Activated CD8-positive, alpha-beta memory T cell treated with anti-CD3 and anti-CD28 coated beads, Interleukin-2, amount 50 U/mL, for 1 hour (primary cell): ENCODE data around the gene NHLRC1.
"Not testable (repeated sequence)": the region's sequence is repeated elsewhere in the genome, so short reads cannot be mapped to it uniquely, and the experiment has no call there.

ENCODE experiments used
- DNase-seq: peaks from one replicate; pipeline ENCODE4 v3.0.0-alpha.2; 2020; ENCODE audit errors: extremely low read depth

Gene NHLRC1

GRCh38 chr6:18122128-18123093, at the start of gene NHLRC1:
NHLRC1 (minus strand) TSS chr6:18122677; CDS start chr6:18122606, 71 bp downstream.
- peak; percentile 25 for DNase-seq

GRCh38 chr6:18171871-18172270, 49.4 kb upstream of the NHLRC1 start:
- DNase-seq, result no peak

GRCh38 chr6:18168264-18168663, 45.8 kb upstream of the NHLRC1 start:
- no peak for DNase-seq

- DNase-seq, result no peak
Observed at GRCh38 chr6:18166312-18167036, 44.0 kb upstream of the NHLRC1 start.

GRCh38 chr6:18165751-18166150, 43.3 kb upstream of the NHLRC1 start:
- DNase-seq, result no peak

- no peak for DNase-seq
Observed at GRCh38 chr6:18162401-18162800, 39.9 kb upstream of the NHLRC1 start.

GRCh38 chr6:18161431-18161830, 39.0 kb upstream of the NHLRC1 start:
- no peak for DNase-seq

GRCh38 chr6:18160911-18161310, 38.4 kb upstream of the NHLRC1 start:
- DNase-seq, result no peak

GRCh38 chr6:18155864-18156421, 33.5 kb upstream of the NHLRC1 start:
- DNase-seq, result no peak

- DNase-seq, result peak; percentile 94
Observed at GRCh38 chr6:18155150-18155863, 32.8 kb upstream of the NHLRC1 start, which contains the start of gene KDM1B. KDM1B (plus strand) TSS chr6:18155422; CDS start chr6:18159896, 4,474 bp downstream.

- DNase-seq, result no peak
Observed at GRCh38 chr6:18154507-18155149, 32.2 kb upstream of the NHLRC1 start, which contains the start of gene TPMT. TPMT (minus strand) TSS chr6:18155077; CDS start chr6:18149127, 5,950 bp downstream.

GRCh38 chr6:18153311-18153703, 30.8 kb upstream of the NHLRC1 start:
- no peak for DNase-seq

GRCh38 chr6:18151801-18152200, 29.3 kb upstream of the NHLRC1 start:
- DNase-seq, result no peak

GRCh38 chr6:18151391-18151790, 28.9 kb upstream of the NHLRC1 start:
- not testable (repeated sequence) for DNase-seq

GRCh38 chr6:18148304-18149025, 26.0 kb upstream of the NHLRC1 start:
- no peak for DNase-seq

GRCh38 chr6:18147616-18148015, 25.1 kb upstream of the NHLRC1 start:
- DNase-seq, result no peak

- DNase-seq, result no peak
Observed at GRCh38 chr6:18147160-18147559, 24.7 kb upstream of the NHLRC1 start.

- no peak for DNase-seq
Observed at GRCh38 chr6:18142591-18142861, 20.0 kb upstream of the NHLRC1 start.

GRCh38 chr6:18141805-18142590, 19.5 kb upstream of the NHLRC1 start:
- DNase-seq, result no peak
